SJCRH30 (cell line): ENCODE measurements around the gene SPRY4. TPM values are rescaled to one million over a fixed set of nuclear protein-coding genes. Genes with fewer than 3 reads are reported as not detected.
"Not testable (repeated sequence)": the region's sequence is repeated elsewhere in the genome, so short reads cannot be mapped to it uniquely, and the experiment has no call there.

ENCODE experiments used
- DNase-seq, 2 experiments: peaks; one replicate each; pipeline ENCODE4 v3.0.0-alpha.2; 2015 to 2020
- H3K27ac ChIP-seq: fragments of 250-450 bp; sonication (Bioruptor Pico); 2 replicates; pipeline ENCODE4 v1.5.1; 2020; ENCODE audit warnings: mild to moderate bottlenecking, moderate library complexity
- H3K27me3 ChIP-seq: fragments of 250-450 bp; sonication (Bioruptor Pico); 2 replicates; pipeline ENCODE4 v1.5.1; 2020; ENCODE audit warnings: mild to moderate bottlenecking, moderate library complexity
- H3K36me3 ChIP-seq: fragments of 250-450 bp; sonication (Bioruptor Pico); 2 replicates; pipeline ENCODE4 v1.5.1; 2020; ENCODE audit warnings: mild to moderate bottlenecking, moderate library complexity
- H3K4me1 ChIP-seq: fragments of 250-450 bp; sonication (Bioruptor Pico); 2 replicates; pipeline ENCODE4 v1.5.1; 2020; ENCODE audit warnings: mild to moderate bottlenecking, moderate library complexity
- H3K4me3 ChIP-seq: fragments of 250-450 bp; sonication (Bioruptor Pico); 2 replicates; pipeline ENCODE4 v1.5.1; 2020; ENCODE audit warnings: mild to moderate bottlenecking, moderate library complexity
- H3K9me3 ChIP-seq: fragments of 250-450 bp; sonication (Bioruptor Pico); replicated peaks from 2 replicates; pipeline ENCODE4 v1.5.1; 2020; ENCODE audit warnings: mild to moderate bottlenecking, moderate library complexity
- total RNA-seq: library from RNA; depleted of rRNA; stranded (reverse); fragments of >200 nt; shearing (Covaris generic); gene quantifications from 2 replicates; pipeline ENCODE4 v1.2.3, GENCODE V29; 2014; rRNA removed

SPRY4 gene
- total RNA-seq, 1 experiment from 2014 or later, result 41.6 TPM

DNA sequence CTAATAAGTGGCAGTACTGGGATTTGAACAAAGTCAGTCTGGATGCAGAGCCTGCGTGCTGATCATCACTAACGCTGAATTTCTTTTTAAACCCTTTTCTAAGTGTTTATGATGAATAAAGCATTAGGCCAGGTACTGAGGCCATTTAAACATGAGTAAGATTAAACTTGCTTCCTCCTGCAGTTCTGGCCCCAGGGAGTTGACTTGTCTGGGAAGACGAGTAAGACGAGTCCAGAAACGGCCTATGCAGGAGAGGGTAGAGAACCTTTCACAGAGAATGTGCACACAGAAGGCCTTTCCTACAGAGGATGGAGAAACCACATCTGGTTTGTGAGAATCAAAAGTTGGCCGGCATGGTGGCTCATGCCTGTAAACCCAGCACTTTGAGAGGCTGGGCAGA lies 42.9 kb downstream of the SPRY4 start:
- DNase-seq, result no peak
- Histone ChIP-seq H3K4me1 (peaks cover 6% of the 10 kb centered on the region; the same call in 1 of the 2 replicates), H3K9me3 (no peaks in the 10 kb centered on the region), H3K36me3 (no peaks in the 10 kb centered on the region), H3K27me3 (no peaks in the 10 kb centered on the region), H3K27ac (no peak overlapping the region), H3K4me3 (no peak overlapping the region)

DNA sequence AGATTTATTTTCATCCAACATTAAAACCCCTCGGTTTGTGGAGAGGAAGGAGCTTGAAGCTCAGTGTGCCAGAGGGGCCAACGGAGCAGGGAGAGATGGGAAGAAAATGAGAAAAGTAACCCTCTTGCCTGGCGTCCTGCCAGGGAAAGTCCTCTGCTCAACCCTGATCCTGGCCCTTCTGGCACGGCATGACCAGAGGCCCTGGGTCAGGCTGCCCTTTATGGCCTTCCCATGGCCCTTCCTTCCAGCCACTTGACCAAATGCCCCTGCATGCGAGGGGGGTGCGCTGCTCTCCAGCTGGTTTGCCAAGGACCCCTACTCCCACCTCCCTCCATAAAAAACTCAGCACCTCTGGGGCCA lies 43.8 kb downstream of the SPRY4 start:
- Histone ChIP-seq H3K4me1 (peaks cover 6% of the 10 kb centered on the region; the same call in 1 of the 2 replicates), H3K36me3 (no peaks in the 10 kb centered on the region), H3K27me3 (no peaks in the 10 kb centered on the region), H3K9me3 (no peaks in the 10 kb centered on the region), H3K27ac (no peak overlapping the region), H3K4me3 (no peak overlapping the region)
- DNase-seq, result peak in 1 of 2 experiments; percentile 27

DNA sequence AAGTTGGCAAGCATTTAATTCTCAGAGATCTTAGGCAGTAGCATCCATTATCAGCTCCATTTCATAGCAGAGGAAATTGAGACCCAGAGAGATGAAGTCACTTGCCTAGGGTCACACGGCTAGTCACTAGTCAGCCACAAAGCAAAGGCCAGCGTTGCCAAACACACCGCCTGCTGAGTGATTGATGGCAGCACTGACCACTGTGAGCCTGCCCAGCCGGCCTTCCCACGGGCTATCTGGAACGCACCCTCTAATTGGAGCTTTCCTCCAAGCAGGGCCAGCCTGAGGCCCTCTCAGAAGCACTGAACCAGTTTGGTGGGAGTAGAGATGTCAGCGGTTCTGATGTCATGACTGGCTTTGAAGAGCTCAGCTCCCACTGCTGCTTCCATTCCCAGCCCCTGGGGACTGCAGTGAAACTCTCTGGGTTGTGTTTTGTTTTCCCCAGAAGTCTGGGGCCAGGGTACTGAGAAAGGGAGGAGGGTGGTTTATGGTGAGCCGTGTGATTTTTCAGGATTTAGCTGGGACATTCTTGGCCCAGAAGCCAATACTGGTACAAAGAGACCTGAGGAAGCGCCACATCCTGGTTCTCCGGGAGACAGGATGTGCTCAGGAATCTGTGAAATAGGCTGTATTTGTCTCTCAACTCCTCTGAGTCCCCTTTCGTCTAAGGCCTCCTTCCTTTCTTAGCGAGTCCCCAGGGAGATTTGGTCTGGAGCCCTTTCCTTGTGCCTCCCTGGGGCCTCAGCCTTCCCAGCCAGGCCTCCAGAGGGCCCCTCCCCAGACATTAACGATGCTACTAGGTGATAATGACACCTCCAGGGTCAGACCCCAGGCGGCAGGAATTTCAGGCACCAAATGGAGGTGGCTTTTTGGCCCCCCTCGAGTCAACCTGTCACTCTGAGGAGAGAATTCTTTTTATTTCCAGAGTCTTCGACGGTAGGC lies 44.5 kb downstream of the SPRY4 start:
- Histone ChIP-seq H3K27me3 (no peaks in the 10 kb centered on the region), H3K4me1 (peaks cover 6% of the 10 kb centered on the region; the same call in 1 of the 2 replicates), H3K36me3 (no peaks in the 10 kb centered on the region), H3K9me3 (no peaks in the 10 kb centered on the region), H3K27ac (0 out of 2 replicates have a peak overlapping the region, but pooled peaks have one; percentile 5), H3K4me3 (peak overlapping the region; percentile 7; the same call in 1 of the 2 replicates)
- peak; percentile 74 to 78 for DNase-seq

DNA sequence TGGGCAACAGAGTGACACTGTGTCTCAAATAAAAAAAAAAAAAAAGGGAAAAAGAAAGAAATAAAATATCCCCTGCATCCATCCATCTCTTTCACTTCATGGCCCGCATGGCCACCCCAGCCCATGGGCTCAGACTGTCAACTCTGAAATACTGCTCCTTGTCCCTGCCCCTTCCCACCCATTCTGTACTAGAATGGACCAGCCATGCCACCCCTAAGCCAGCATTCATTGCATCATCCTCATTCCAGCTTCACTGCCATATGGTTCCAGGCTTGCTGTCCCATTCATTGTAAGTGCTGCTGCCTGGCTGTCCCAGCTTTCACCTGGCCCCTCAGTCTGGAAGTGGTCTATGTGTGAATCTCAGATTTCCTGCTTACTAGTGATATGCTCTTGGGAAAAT lies 46.2 kb downstream of the SPRY4 start:
- Histone ChIP-seq H3K4me1 (peaks cover 6% of the 10 kb centered on the region; the same call in 1 of the 2 replicates), H3K9me3 (no peaks in the 10 kb centered on the region), H3K4me3 (no peak overlapping the region), H3K27ac (no peak overlapping the region), H3K27me3 (no peaks in the 10 kb centered on the region), H3K36me3 (no peaks in the 10 kb centered on the region)
- DNase-seq, result no peak

DNA sequence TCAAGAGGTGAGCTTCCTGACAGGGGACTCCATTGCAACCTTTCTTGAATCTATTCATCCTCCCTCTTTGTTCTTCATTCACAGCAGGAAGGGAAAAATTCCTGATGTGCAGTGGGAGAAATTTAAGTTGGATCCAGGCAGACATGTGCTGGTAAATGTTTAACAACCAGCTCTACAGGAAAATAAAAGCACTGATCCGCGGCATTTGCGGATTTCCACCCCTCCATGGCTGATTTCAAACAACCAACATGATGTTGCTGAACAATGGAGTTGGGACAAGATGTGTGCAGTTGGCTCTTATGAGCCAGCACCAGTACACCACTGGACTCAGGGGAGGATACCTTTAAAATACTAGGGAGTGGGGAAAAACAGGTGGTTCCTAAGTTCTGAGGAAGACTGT lies 47.0 kb downstream of the SPRY4 start:
- Histone ChIP-seq H3K9me3 (no peaks in the 10 kb centered on the region), H3K27me3 (no peaks in the 10 kb centered on the region), H3K4me3 (no peak overlapping the region), H3K36me3 (no peaks in the 10 kb centered on the region), H3K27ac (no peak overlapping the region), H3K4me1 (peaks cover 6% of the 10 kb centered on the region; the same call in 1 of the 2 replicates)
- no peak for DNase-seq

DNA sequence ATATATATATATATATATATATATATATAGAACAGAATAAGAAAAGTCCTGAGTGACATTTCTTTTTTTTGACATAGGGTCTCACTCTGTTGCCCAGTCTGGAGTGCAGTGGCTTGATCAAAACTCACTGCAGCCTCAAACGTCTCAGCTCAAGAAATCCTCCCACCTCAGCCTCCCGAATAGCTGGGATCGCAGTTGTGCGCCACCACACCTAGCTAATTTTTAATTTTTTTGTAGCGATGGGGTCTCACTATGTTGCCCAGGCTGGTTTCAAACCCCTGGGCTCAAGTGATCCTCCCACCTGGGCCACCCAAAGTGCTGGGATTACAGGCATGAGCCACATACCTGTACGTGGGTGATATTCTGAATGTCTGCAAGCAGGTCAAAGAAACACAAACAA lies 48.3 kb downstream of the SPRY4 start:
- Histone ChIP-seq H3K36me3 (no peaks in the 10 kb centered on the region), H3K27ac (no peak overlapping the region), H3K27me3 (no peaks in the 10 kb centered on the region), H3K4me3 (no peak overlapping the region), H3K9me3 (no peaks in the 10 kb centered on the region), H3K4me1 (peaks cover 6% of the 10 kb centered on the region; the same call in 1 of the 2 replicates)
- DNase-seq, result no peak

DNA sequence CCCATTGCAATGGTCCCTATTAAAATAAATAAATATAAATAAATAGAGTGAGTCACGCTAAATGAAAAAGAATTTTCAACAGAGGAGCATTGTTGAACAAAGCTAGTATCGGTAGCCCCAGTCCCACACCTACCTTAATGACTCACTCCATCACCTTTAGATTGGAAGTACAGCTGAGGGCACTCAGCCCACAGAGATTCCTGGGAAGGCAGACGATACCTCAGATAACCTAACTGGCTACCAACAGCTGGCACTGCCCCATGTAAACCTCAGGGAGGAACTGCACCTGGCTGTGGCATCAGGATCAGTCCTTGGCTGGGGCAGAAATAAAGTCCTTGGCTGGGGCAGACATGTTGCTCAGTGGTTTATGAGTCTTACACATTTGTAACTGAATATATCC lies 49.3 kb downstream of the SPRY4 start:
- Histone ChIP-seq H3K27ac (no peak overlapping the region), H3K27me3 (no peaks in the 10 kb centered on the region), H3K4me1 (peaks cover 3% of the 10 kb centered on the region; the same call in 1 of the 2 replicates), H3K4me3 (no peak overlapping the region), H3K36me3 (no peaks in the 10 kb centered on the region), H3K9me3 (no peaks in the 10 kb centered on the region)
- DNase-seq, result no peak

DNA sequence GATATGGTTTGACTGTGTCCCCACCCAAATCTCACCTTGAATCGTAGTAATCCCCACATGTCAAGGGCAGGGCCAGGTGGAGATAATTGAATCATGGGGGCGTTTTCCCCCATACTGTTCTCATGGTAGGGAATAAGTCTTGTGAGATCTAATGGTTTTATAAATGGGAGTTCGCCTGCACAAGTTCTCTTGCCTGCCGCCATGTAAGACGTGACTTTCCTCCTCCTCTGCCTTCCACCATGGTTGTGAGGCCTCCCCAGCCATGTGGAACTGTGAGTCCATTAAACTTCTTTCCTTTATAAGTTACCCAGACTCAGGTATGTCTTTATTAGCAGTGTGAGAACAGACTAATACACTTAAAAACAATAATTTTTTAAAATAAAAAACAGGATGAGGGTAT lies 52.2 kb downstream of the SPRY4 start:
- not testable (repeated sequence) for H3K9me3 ChIP-seq, H3K4me1 ChIP-seq, H3K36me3 ChIP-seq, DNase-seq, H3K27ac ChIP-seq, H3K27me3 ChIP-seq, H3K4me3 ChIP-seq

DNA sequence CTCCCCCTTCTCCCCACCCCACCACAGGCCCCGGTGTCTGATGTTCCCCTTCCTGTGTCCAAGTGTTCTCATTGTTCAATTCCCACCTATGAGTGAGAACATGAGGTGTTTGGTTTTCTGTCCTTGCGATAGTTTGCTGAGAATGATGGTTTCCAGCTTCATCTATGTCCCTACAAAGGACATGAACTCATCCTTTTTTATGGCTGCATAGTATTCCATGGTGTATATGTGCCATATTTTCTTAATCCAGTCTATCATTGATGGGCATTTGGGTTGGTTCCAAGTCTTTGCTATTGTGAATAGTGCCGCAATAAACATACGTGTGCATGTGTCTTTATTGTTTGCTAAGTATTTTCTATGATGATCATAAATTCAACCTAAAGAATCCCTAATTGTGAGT lies 60.7 kb downstream of the SPRY4 start:
- not testable (repeated sequence) for H3K27ac ChIP-seq, DNase-seq, H3K36me3 ChIP-seq, H3K9me3 ChIP-seq, H3K27me3 ChIP-seq, H3K4me3 ChIP-seq, H3K4me1 ChIP-seq

DNA sequence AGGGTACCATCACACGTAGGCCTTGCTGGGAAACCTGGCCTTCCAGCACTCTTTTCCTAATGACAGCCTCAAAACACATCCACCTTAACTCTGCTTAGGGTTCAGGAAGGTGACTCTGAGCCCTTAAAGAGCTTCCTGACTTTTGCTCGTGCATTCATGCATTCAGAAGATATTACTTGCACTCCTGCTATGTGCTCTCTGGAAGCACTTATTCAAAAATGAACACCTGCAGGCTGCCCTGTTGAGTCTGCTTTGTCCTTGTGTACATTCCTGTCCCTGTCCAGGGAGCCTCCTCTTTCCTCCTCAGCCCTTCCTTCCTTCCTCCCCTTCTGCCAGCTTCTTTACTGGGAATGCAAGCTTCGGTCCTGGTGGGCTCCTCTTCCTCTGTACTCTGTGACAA lies 61.5 kb downstream of the SPRY4 start:
- Histone ChIP-seq H3K27me3 (no peaks in the 10 kb centered on the region), H3K36me3 (no peaks in the 10 kb centered on the region), H3K4me1 (0 out of 2 replicates have a peak, but pooled peaks cover 3% of the 10 kb centered on the region), H3K4me3 (no peak overlapping the region), H3K27ac (no peak overlapping the region), H3K9me3 (no peaks in the 10 kb centered on the region)
- no peak for DNase-seq

DNA sequence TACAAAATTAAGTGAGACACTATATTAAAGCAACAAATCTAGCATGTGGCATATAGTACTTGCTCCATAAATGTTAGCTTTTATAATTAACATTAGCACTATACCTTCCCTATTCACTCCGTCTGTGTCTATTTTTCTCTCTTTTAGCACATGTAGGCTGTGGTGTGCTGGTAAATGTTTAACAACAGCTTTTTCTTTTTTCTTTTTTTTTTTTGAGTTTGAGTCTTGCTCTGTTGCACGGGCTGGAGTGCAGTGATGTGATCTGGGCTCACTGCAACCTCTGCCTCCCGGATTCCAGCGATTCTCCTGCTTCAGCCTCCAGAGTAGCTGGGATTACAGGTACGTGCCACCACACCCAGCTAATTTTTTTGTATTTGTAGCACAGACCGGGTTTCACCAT lies 62.1 kb downstream of the SPRY4 start:
- no peaks in the 10 kb centered on the region for H3K36me3 ChIP-seq
- H3K4me1 ChIP-seq, result 0 out of 2 replicates have a peak, but pooled peaks cover 3% of the 10 kb centered on the region
- no peak for DNase-seq
- H3K4me3 ChIP-seq, result no peak overlapping the region
- no peaks in the 10 kb centered on the region for H3K27me3 ChIP-seq
- no peak overlapping the region for H3K27ac ChIP-seq
- H3K9me3 ChIP-seq, result no peaks in the 10 kb centered on the region

Other genes with a start within 250 kb of the SPRY4 start
- 22.2 and 22.6 TPM in 2 replicates for gene NDFIP1, start 216.2 kb downstream of the SPRY4 start, total RNA-seq